HG03045 (cell line): Measurements from ENCODE around the gene RIMBP2.
"Not testable (repeated sequence)": the region's sequence is repeated elsewhere in the genome, so short reads cannot be mapped to it uniquely, and the experiment has no call there.

Source experiments
- ATAC-seq: cut with Tn5 transposase; IDR thresholded peaks from one replicate; pipeline ENCODE4 v1.9.1; 2021; ENCODE audit warnings: mild to moderate bottlenecking, moderate library complexity; ENCODE audit not compliant: unreplicated experiment

Gene RIMBP2

DNA sequence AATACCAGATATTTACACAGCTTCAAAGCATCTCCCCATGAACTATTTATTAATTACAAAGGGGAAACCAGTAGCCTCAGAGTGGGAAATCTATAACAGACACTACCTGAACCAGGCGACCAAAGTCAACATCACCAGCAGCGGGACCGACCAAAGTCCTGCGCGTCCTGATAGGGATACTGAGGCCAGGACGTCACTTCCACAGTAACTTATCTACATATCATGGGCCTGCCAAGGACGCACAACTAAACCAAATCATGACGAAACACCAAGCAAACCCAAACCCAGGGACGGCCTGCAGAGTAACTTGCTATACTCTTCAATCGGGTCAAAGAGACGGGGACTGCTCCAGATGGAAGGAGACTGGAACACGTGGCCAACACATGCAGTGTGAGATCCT is 26.0 kb upstream of the RIMBP2 start:
- no peak for ATAC-seq

DNA sequence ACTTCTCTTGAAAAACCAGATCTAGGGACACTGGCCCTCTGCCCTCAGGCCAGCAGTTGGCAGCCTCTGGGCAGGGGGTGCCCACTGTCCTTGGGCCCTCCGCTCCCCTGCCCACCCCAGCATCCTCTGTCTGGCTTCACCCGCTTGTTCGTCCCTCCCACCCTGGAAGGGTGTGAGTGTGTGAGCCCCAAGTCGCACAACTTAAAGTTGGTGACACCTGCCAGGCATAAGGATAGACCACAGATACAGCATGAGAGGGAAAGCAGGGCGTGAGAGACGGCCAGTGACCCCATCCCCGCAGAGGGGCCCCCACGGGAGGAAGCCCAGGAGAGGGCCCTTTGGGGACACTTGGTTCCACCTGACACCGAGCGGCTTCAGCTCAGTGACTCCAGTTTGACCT is 23.5 kb upstream of the RIMBP2 start:
- no peak for ATAC-seq

GRCh38 chr12:130738403-130738802 is 22.3 kb upstream of the RIMBP2 start:
- not testable (repeated sequence) for ATAC-seq

GRCh38 chr12:130737731-130738130 is 21.6 kb upstream of the RIMBP2 start:
- no peak for ATAC-seq

- no peak for ATAC-seq
Observed at GRCh38 chr12:130729344-130729743, 13.2 kb upstream of the RIMBP2 start.

- ATAC-seq, result no peak
Observed at GRCh38 chr12:130728158-130729058, 12.3 kb upstream of the RIMBP2 start.

- no peak for ATAC-seq
Observed at GRCh38 chr12:130719263-130719859, 3.3 kb upstream of the RIMBP2 start.

DNA sequence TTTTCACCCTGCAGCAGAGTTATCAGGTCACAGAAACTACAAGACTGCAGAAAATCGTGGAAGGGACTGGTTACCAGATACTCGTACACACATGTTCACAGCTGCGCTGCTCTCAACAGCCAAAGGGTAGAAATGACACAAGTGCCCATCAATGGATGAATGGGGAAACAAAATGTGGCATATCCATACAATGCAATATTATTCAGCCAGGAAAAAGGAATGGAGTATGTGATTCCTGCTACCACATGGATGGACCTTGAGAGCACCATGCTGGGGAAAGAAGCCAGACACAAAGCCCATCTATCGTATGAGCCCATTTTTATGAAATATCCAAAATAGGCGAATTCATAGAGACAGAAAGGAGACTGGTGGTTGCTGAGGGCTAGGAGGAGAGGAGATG is 1.7 kb upstream of the RIMBP2 start:
- no peak for ATAC-seq

GRCh38 chr12:130716969-130717366 is 869 bp upstream of the RIMBP2 start:
- no peak for ATAC-seq

DNA sequence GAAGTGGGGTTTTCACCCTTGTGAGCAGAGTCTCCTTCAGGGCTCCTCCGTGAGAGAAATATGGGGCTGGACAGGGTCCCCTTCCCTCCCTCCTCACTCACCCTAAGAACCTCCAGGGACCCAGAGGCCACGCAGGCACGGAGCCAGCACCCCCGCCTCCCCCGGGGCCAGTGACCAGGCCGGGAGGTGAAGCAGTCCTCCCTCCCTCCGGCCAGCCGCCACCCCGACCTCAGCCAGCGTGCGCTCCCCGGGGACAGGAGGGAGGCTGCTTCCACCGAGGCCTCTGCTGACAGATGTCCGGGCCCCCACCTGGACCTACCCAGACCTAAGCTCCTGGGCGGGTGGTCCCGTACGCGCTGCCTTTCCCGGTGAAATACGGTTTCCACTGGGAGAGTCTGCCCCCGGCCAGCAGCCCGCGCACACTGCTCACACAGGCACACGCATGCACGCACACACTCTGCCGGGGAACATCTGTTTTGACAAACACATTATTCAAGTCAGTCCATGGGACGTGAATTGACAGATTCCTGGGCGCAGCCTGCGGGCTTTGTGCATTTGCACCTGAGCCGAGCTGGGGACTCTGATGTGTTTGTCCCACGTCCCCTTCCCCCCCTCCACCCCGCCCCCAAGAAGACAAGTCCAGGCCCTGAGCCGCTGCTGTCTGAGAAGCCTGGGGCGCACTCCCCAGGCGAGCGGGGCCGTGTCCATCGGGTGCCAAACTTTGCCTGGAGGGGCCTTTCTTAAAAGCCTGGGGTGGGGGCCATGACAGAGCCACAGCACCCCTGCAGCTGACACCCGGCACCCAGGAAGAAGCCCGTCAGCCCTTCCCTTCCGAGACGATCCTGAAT is 725 bp downstream of the RIMBP2 start:
- ATAC-seq, result no peak

GRCh38 chr12:130714591-130715149 is 1.4 kb downstream of the RIMBP2 start:
- no peak for ATAC-seq

DNA sequence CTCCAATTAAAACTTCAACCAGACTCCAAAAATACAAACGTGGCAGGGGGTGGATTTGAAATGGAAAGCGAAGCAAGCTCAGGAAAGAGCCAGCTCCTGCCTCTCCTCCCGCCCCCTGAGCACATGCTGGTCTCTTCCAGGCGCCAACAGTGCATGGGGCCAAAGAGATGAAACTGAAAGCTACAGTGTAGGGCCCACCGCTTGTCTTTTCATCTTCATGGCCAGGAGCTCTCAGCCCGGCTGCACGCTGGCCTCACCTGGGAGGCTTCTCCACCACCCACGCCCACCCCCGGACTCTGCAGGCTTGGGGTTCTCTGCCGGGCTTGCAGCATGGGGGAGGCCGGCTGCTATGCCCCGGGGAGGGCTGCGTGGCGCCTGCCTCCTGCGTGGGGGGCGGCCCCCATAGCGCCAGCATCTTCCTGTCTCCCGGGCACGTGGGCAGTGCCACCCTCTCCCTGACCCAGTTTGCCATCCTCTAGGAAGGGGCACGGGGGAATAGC is 2.0 kb downstream of the RIMBP2 start:
- ATAC-seq, result no peak

DNA sequence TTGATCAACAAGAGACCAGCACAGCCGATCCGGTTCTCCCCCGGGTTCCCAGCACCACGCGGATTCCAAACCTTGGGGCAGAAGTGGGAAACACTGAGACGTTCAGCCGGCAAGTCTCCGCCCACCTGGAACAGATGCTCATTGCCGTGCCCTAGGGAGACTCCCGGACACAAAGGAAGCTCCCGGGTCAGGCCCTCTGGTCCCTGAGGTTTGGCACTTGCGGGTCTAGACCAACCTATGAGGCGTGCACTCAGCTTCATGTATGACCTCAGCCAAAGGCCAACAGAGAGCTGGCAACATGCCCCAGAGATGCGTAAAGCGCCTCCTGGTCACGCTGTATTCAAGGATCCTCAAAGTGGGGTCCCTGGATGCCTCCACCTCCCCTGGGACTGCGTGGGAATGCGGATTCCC is 2.5 kb downstream of the RIMBP2 start:
- ATAC-seq, result no peak

DNA sequence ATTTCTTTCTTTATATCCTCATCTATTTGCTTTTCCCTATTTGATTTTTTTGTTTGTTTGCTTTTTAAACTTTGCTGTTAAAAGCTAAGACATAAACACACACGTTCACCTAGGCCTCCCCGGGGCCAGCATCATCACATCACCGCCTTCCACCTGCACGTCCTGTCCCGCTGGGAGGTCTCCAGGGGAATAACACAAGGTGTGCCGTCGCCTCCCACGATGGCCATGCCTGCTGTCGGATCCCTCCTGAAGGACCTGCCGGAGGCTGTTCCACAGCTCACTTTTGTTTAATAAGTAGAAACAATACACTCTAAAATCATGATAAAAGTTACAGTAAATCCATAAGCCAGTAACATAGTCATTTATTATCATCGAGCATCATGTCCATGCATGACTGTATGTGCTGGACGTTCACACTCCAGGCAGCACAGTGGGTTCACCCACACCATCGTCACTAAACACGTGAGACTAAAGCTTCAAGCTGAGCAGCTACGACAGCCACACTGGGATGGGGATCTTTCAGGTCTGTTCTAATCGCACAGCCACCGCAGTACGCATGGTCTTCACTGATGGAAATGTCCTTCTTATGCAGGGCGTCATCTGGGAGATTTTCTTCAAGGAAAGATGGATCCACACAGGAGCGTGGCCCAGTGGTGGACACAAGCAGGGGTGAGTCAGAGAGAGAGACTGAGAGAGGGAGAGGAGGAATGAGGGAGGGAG is 3.6 kb downstream of the RIMBP2 start:
- no peak for ATAC-seq

DNA sequence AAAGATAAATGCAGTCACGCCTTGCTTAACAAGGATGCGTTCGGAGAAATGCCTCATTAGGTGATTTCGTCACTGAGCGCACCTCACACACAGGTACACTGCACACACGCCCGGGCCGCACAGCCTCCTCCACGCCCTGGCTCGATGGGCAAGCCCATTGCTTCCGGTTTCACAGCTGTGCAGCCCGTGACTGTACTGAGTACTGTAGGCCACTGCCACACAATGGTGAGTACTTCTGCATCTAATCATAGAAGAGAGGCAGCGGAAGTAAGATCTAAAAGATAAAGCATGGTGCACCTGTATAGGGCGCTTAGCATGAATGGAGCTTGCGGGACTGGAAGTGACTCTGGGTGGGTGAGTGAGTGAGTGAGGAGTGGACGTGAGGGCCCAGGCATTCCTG is 4.3 kb downstream of the RIMBP2 start:
- ATAC-seq, result no peak

- no peak for ATAC-seq
Observed at GRCh38 chr12:130710733-130711080, 5.4 kb downstream of the RIMBP2 start.

DNA sequence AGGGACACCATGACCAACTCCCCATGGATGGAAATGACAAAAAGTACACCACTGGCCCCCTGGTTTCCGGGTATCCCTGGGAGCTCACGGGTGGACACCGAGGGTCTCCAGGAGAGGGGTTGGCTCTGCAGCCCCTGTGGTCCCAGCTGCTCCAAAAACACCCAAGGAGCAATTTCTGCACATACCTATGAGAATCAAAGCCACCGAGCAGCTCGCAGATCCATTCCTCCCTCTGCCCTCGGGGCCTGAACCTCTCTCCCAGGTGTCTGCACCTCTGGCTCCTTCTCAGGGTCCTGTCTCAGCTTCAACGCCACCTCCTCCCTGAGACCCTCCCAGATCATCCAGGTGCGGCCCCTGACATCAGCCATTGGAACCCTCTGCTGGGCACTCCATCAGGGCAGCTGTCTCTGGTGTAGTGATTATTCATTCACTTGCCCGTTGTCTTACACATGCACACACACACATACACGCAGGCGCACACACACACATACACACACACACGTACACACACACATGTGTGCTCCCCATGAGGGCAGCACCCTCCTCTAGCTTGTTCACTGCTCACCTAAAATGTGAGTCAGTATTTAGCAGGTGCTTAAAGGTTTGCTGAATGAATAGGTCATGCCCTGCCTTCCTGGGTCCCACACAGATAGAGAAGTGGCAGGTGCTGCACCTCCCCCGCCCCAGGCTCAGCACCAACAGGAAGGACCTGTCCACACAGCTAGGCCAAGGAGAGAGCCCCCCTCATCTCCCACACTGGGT is 5.9 kb downstream of the RIMBP2 start:
- no peak for ATAC-seq

DNA sequence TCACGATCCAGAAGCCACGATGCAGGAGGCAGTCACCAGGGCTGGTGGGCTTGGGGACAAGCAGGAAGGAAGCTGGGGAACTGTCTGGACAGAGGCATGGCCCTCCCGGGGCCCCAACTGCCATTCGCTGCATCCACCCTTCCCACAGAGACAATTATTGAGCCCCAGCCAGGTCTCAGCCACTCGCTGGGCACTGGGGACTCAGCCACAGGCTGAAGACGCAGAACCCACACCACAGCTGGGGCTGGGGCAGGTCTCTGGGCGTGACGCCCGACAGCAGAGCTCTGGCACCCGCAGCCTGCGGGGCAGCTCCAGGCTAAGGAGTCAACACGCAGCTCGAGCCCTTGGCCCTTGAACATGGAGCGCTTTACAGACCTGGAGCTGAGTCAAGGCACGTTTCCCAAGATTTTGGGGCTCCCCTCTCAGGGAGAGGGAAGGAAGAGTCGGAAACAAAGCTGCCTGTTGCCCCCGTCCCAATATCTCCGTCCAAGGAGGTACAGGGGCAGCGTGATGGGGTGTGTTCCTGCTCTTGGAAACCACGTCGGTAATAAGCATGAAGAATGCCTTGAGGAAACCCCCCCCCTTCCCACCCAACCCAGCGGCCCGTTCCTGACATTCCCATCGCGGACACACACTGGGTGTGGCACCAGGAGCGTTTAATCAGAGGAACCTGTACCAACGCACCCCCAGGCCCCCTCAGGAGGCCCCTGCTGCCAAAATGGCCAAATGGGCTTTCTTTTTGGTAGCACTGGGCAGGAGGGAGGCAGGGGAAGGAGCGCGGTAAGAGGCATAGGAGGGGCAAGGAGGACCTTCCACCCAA is 6.7 kb downstream of the RIMBP2 start:
- ATAC-seq, result no peak

- no peak for ATAC-seq
Observed at GRCh38 chr12:130708648-130709047, 7.5 kb downstream of the RIMBP2 start.
